H1 (cell line): ENCODE measurements around the gene SERPINE2. TPM values are rescaled to one million over a fixed set of nuclear protein-coding genes. Genes with fewer than 3 reads are reported as not detected.

Experiments
- CTCF ChIA-PET: fragments of 300-600 bp; sonication (Branson Sonifier 250); formaldehyde crosslinking; loops from one replicate; lab custom pipeline; 2021; ENCODE audit not compliant: partially characterized antibody; lab: Charles Lee
- POLR2A ChIA-PET: fragments of 300-600 bp; sonication (Branson Sonifier 250); formaldehyde crosslinking; loops from one replicate; lab custom pipeline; 2021; ENCODE audit warnings: inconsistent platforms; ENCODE audit not compliant: partially characterized antibody; lab: Charles Lee
- DNase-seq, 2 experiments: peaks; one replicate each; pipeline versions ENCODE4 v3.0.0 to v3.0.0-alpha.2; 2010 to 2022; ENCODE audit warnings: low spot score in 2 of 2, low read depth in 1 of 2, mixed read lengths in 1 of 2
- FAIRE-seq: peaks from 2 replicates; lab custom pipeline; 2011; peaks lifted over from hg19 to GRCh38; lab: Jason Lieb, UNC
- H2AFZ ChIP-seq: 2 replicates; pipeline ENCODE4 v1.8.1; 2012; ENCODE audit warnings: low read length, inconsistent platforms
- H2AK5ac ChIP-seq: 2 replicates; pipeline ENCODE4 v1.6.1; 2013; ENCODE audit warnings: low read depth, low read length
- H2BK120ac ChIP-seq: replicated peaks from 2 replicates; pipeline ENCODE3; 2013; ENCODE audit warnings: low read depth, low read length, inconsistent platforms
- H2BK12ac ChIP-seq: 2 replicates; pipeline ENCODE4 v1.6.1; 2013; ENCODE audit warnings: low read depth, low read length
- H2BK15ac ChIP-seq: 2 replicates; pipeline ENCODE4 v1.6.1; 2013; ENCODE audit warnings: low read length
- H2BK20ac ChIP-seq: 2 replicates; pipeline ENCODE4 v1.6.1; 2013; ENCODE audit warnings: low read length
- H2BK5ac ChIP-seq: 2 replicates; pipeline ENCODE4 v1.6.1; 2013; ENCODE audit warnings: low read depth, low read length
- H3K14ac ChIP-seq: 2 replicates; pipeline ENCODE4 v1.6.1; 2013; ENCODE audit warnings: inconsistent platforms; ENCODE audit not compliant: insufficient read length
- H3K18ac ChIP-seq: 2 replicates; pipeline ENCODE4 v1.6.1; 2013; ENCODE audit warnings: low read length; ENCODE audit errors: extremely low read depth
- H3K23ac ChIP-seq: 2 replicates; pipeline ENCODE4 v1.6.1; 2013; ENCODE audit warnings: inconsistent platforms; ENCODE audit not compliant: insufficient read length
- H3K23me2 ChIP-seq: 2 replicates; pipeline ENCODE4 v1.6.1; 2013; ENCODE audit warnings: low read depth, low read length
- H3K27ac ChIP-seq: 2 replicates; pipeline ENCODE4 v1.6.1; 2011; ENCODE audit warnings: low read depth, low read length, inconsistent platforms
- H3K27me3 ChIP-seq, 4 experiments: replicated peaks in 1 of 4; 1 replicate in 1 of 4; 2 replicates in 3 of 4; pipeline versions ENCODE4 v1.6.1 to v1.8.1; 2011 to 2013; ENCODE audit warnings: low read length in 3 of 4, mild to moderate bottlenecking in 3 of 4, inconsistent platforms in 2 of 4, mixed read lengths in 2 of 4, moderate library complexity in 1 of 4; ENCODE audit not compliant: control insufficient read depth in 3 of 4, insufficient read depth in 3 of 4; ENCODE audit errors: extremely low read depth in 1 of 4
- H3K36me3 ChIP-seq, 4 experiments: 2 replicates each; pipeline versions ENCODE4 v1.6.1 to v1.8.1; 2011 to 2013; ENCODE audit warnings: mild to moderate bottlenecking in 4 of 4, low read length in 3 of 4, moderate library complexity in 2 of 4, control low read depth in 1 of 4, inconsistent platforms in 1 of 4; ENCODE audit not compliant: insufficient read depth in 4 of 4, control insufficient read depth in 2 of 4
- H3K4ac ChIP-seq: replicated peaks from 2 replicates; pipeline ENCODE3; 2013; ENCODE audit warnings: low read length, low read depth, mixed read lengths, inconsistent platforms; ENCODE audit not compliant: insufficient read length
- H3K4me1 ChIP-seq, 4 experiments: replicated peaks in 1 of 4; 1 replicate in 1 of 4; 2 replicates in 3 of 4; pipeline versions ENCODE4 v1.6.1 to v1.8.1; 2011 to 2013; ENCODE audit warnings: low read length in 3 of 4, inconsistent platforms in 2 of 4, mixed read lengths in 1 of 4; ENCODE audit not compliant: insufficient read depth in 4 of 4, control insufficient read depth in 3 of 4
- H3K4me2 ChIP-seq, 2 experiments: 2 replicates each; pipeline versions ENCODE4 v1.6.1 to v1.8.1; 2011 to 2013; ENCODE audit warnings: low read depth in 2 of 2, low read length in 2 of 2, control low read depth in 1 of 2, inconsistent platforms in 1 of 2, mild to moderate bottlenecking in 1 of 2; ENCODE audit not compliant: insufficient read depth in 1 of 2
- H3K4me3 ChIP-seq, 4 experiments: fragments of 200-600, 300-600 bp in 1 of 4; sonication (generic), shearing (Covaris generic), sonication (Bioruptor Twin) in 1 of 4; 2 replicates each; pipeline versions ENCODE4 v1.5.1 to v1.8.1; 2011 to 2016; ENCODE audit warnings: low read length in 4 of 4, low read depth in 3 of 4, control low read depth in 2 of 4, inconsistent platforms in 2 of 4, mild to moderate bottlenecking in 2 of 4, mixed read lengths in 1 of 4, moderate library complexity in 1 of 4; ENCODE audit not compliant: insufficient read depth in 2 of 4; ENCODE audit errors: extremely low read depth in 1 of 4
- H3K56ac ChIP-seq: replicated peaks from 2 replicates; pipeline ENCODE3; 2013; ENCODE audit warnings: low read depth, mild to moderate bottlenecking, mixed read lengths, low read length, inconsistent platforms; ENCODE audit not compliant: insufficient read length
- H3K79me1 ChIP-seq: 2 replicates; pipeline ENCODE4 v1.6.1; 2013; ENCODE audit warnings: low read depth, low read length, control low read depth
- H3K79me2 ChIP-seq, 2 experiments: 2 replicates each; pipeline versions ENCODE4 v1.6.1 to v1.8.1; 2012 to 2013; ENCODE audit warnings: low read length in 2 of 2, mild to moderate bottlenecking in 2 of 2, inconsistent platforms in 1 of 2; ENCODE audit not compliant: insufficient read depth in 2 of 2, control insufficient read depth in 1 of 2
- H3K9ac ChIP-seq, 4 experiments: replicated peaks in 1 of 4; 1 replicate in 1 of 4; 2 replicates in 3 of 4; pipeline versions ENCODE4 v1.6.1 to v1.8.1; 2011 to 2013; ENCODE audit warnings: low read depth in 3 of 4, low read length in 3 of 4, control low read depth in 2 of 4, mild to moderate bottlenecking in 2 of 4, moderate library complexity in 2 of 4, inconsistent platforms in 1 of 4; ENCODE audit errors: extremely low read depth in 1 of 4
- H3K9me3 ChIP-seq, 2 experiments: 2 replicates each; pipeline versions ENCODE4 v1.6.1 to v1.8.1; 2012 to 2013; ENCODE audit warnings: mild to moderate bottlenecking in 2 of 2, moderate library complexity in 2 of 2, control low read depth in 1 of 2, inconsistent platforms in 1 of 2, low read depth in 1 of 2, low read length in 1 of 2, mixed read lengths in 1 of 2; ENCODE audit not compliant: insufficient read depth in 2 of 2
- H4K20me1 ChIP-seq, 2 experiments: replicated peaks in 1 of 2; 2 replicates each; pipeline versions ENCODE3 to v1.8.1; 2011 to 2013; ENCODE audit warnings: inconsistent platforms in 2 of 2, low read length in 2 of 2, mild to moderate bottlenecking in 1 of 2; ENCODE audit not compliant: insufficient read depth in 2 of 2, control insufficient read depth in 1 of 2
- H4K5ac ChIP-seq: 2 replicates; pipeline ENCODE4 v1.6.1; 2013; ENCODE audit warnings: low read length, low read depth, mixed read lengths, inconsistent platforms; ENCODE audit not compliant: insufficient read length
- H4K8ac ChIP-seq: 2 replicates; pipeline ENCODE4 v1.8.0; 2013; ENCODE audit warnings: mild to moderate bottlenecking, moderate library complexity, low read length, inconsistent platforms; ENCODE audit not compliant: insufficient read depth; ENCODE audit errors: extremely low read depth
- H4K91ac ChIP-seq: replicated peaks from 2 replicates; pipeline ENCODE3; 2013; ENCODE audit warnings: low read length, mixed read lengths, inconsistent platforms; ENCODE audit not compliant: insufficient read length
- E2F6 ChIP-seq: IDR thresholded peaks from 2 replicates; pipeline ENCODE4 v1.6.1; 2012; ENCODE audit warnings: inconsistent platforms
- GTF2F1 ChIP-seq: IDR thresholded peaks from 2 replicates; pipeline ENCODE4 v1.6.1; 2012; ENCODE audit warnings: low read depth, low read length, improper control_type of control experiment, borderline replicate concordance
- JUN ChIP-seq: IDR thresholded peaks from 2 replicates; pipeline ENCODE4 v1.6.1; 2011; ENCODE audit warnings: low read depth, mild to moderate bottlenecking, improper control_type of control experiment, low read length
- KDM1A ChIP-seq: fragments of 200-600, 300-600 bp; sonication (generic); IDR thresholded peaks from 2 replicates; pipeline ENCODE4 v1.7.1; 2016; ENCODE audit warnings: mild to moderate bottlenecking, low read length, borderline replicate concordance
- RBBP5 ChIP-seq: IDR thresholded peaks from 2 replicates; pipeline ENCODE4 v1.7.1; 2012; ENCODE audit warnings: low read depth, mild to moderate bottlenecking, inconsistent platforms, low read length, moderate library complexity, borderline replicate concordance
- SIX5 ChIP-seq: IDR thresholded peaks from 2 replicates; pipeline ENCODE4 v1.6.1; 2011; ENCODE audit warnings: mild to moderate bottlenecking, low read depth, low read length
- ZNF274 ChIP-seq: IDR thresholded peaks from 2 replicates; pipeline ENCODE4 v1.7.0; 2012; ENCODE audit warnings: low read length, borderline replicate concordance; ENCODE audit errors: extremely low read depth
- WGBS, 2 experiments: shearing (Covaris generic) in 1 of 2; methylation state at CpG; one replicate each; pipeline versions ENCODE4 v1.1.6 to v1.1.7; 2013 to 2015; ENCODE audit warnings: low lambda C conversion rate in 2 of 2, mixed read lengths in 2 of 2, inconsistent platforms in 1 of 2, low coverage in 1 of 2, missing lambda C conversion rate in 1 of 2; ENCODE audit not compliant: insufficient replicate concordance in 2 of 2, insufficient coverage in 1 of 2, insufficient read length in 1 of 2; ENCODE audit errors: extremely low coverage in 1 of 2, missing lambda C conversion rate in 1 of 2; 5-methylcytosine and 5-hydroxymethylcytosine counted together
- polyA plus RNA-seq, 7 experiments: library from polyadenylated mRNA; depleted of rRNA in 3 of 7; stranded (reverse) in 5 of 7; unstranded in 2 of 7; fragments of >200 nt in 5 of 7; fragments of 200-250 nt in 2 of 7; gene quantifications; 1 replicate in 5 of 7; 2 replicates in 1 of 7; 4 replicates in 1 of 7; pipeline versions ENCODE4 v1.2.1 to v1.2.3, GENCODE V29; 2011 to 2013; ENCODE audit warnings: missing spikeins in 2 of 7, mixed read lengths in 2 of 7
- total RNA-seq: library from RNA; stranded (reverse); fragmentation: NEBNext Ultra II Directional; extraction: Animal tissue kit (Norgen Biotek cat#: 25700); gene quantifications from 2 replicates; pipeline ENCODE4 v1.2.1, GENCODE V29; 2021

SERPINE2 gene
- total and polyA plus RNA-seq, 2 of the 8 experiments (the other 6 are each of a cell fraction or from before 2014, with no cell fraction given), result 26.2 to 76.0 TPM

- no peaks in the 10 kb centered on the region for H3K79me2 ChIP-seq
- TF ChIP-seq SIX5 (no peak), ZNF274 (no peak), KDM1A (no peak), GTF2F1 (no peak), E2F6 (no peak), RBBP5 (no peak), JUN (no peak)
- TF ChIP-seq, all 59 proteins: peak for 0
- peaks cover 2% of the 10 kb centered on the region; the same call in 1 of the 2 replicates for H3K23me2 ChIP-seq
- H2BK15ac ChIP-seq, result no peak overlapping the region
- H2BK20ac ChIP-seq, result no peak overlapping the region
- H3K9ac ChIP-seq, result no peak overlapping the region
- H2BK120ac ChIP-seq, result no peak overlapping the region
- H3K4ac ChIP-seq, result no peak overlapping the region
- H3K18ac ChIP-seq, result no peak overlapping the region
- no peak overlapping the region for H4K5ac ChIP-seq
- no peak for FAIRE-seq
- H3K27ac ChIP-seq, result no peak overlapping the region
- H3K4me2 ChIP-seq, result no peak overlapping the region
- no peak overlapping the region for H4K91ac ChIP-seq
- no peak overlapping the region for H2BK12ac ChIP-seq
- no peak overlapping the region for H2AFZ ChIP-seq
- H4K20me1 ChIP-seq, result no peaks in the 10 kb centered on the region
- no peaks in the 10 kb centered on the region for H3K4me1 ChIP-seq
- ChIA-PET CTCF (interaction anchor here (1.1 to 4.5 kb wide), 4 partner anchors 10 to 86 kb away, joined by 3 to 26 read pairs (median 8); no protein-coding TSS in a partner anchor), POLR2A (no interaction called here)
- H3K56ac ChIP-seq, result no peak overlapping the region
- no peaks in the 10 kb centered on the region for H3K9me3 ChIP-seq
- H4K8ac ChIP-seq, result no peak overlapping the region
- H3K36me3 ChIP-seq, result no peaks in the 10 kb centered on the region
- WGBS, 2 experiments, result 88% methylated on average over 4 of the region's 4 CpGs; no CpG with 5 or more reads in 1 of the 2 experiments
- no peak overlapping the region for H3K23ac ChIP-seq
- no peak overlapping the region for H3K14ac ChIP-seq
- H3K4me3 ChIP-seq, result no peak overlapping the region
- no peaks in the 10 kb centered on the region; the same call in 1 of the 2 replicates for H3K79me1 ChIP-seq
- H3K27me3 ChIP-seq, result no peaks in the 10 kb centered on the region
- H2AK5ac ChIP-seq, result no peak overlapping the region
- no peak overlapping the region for H2BK5ac ChIP-seq
- no peak for DNase-seq
Observed at GRCh38 chr2:224072541-224073188, 33.6 kb upstream of the SERPINE2 start.
